Activated CD4-positive, alpha-beta T cell treated with anti-CD3 and anti-CD28 coated beads, Interleukin-2, amount 50 U/mL, for 24 hours (primary cell): ENCODE data around the gene KIAA0408.
"Not testable (repeated sequence)": the region's sequence is repeated elsewhere in the genome, so short reads cannot be mapped to it uniquely, and the experiment has no call there.

ENCODE experiments used
- DNase-seq, 2 donors: peaks; one replicate each; pipeline ENCODE4 v3.0.0-alpha.2; 2020; ENCODE audit warnings: low read depth in 1 of 2, low spot score in 1 of 2

KIAA0408 gene

DNA sequence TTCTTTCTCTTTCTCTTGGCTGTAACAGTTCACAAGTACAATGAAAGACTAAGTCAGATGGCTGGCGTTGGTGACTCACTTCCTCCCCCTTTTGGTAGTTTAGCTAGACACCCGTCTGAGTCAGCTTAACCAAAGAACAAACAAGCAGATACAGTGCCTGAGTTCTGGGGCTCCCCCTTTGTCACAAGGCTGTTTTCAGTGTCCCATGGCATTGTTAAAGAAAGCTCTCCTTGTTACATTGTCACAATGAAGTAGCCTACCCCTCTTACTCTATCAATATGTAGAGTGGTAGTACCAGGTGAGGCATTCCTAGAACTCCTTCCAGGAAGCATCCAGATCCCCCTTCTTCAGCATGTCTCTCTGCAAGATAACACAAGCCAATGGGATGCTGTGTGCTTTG is 38.6 kb downstream of the KIAA0408 start:
- DNase-seq = peak; percentile 24 to 86

DNA sequence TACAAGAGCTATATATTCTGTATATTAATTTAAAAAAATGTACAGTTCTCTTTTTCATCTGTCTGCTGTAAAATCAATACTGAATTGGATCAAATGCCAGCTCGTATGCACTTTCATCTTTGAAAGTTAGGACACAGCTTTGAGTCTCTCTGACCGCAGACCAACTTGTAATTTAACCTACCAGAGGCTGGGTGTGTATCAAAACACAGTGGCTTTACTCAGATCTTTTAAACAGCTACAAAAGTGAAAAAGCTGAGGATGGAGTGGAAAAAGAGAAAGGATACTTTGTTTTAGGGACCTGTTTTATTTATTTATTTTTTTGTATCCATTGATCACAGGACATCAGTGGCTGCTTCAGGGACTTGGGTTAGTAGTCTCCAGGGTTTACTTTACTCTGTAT is 44.1 kb downstream of the KIAA0408 start:
- no peak for DNase-seq

DNA sequence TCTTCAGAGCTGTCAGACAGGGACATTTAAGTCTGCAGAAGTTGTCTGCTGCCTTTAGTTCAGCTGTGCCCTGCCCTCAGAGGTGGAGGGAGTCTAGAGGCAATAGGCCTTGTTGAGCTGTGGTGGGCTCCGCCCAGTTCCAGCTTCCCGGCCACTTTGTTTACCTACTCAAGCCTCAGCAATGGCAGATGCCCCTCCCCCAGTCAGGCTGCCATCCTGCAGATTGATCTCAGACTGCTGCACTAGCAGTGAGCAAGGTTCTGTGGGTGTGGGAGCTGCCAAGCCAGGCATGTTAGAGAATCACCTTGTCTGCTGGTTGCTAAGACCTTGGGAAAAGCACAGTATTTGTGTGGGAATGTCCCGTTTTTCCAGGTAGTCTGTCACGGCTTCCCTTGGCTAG is 46.1 kb downstream of the KIAA0408 start:
- DNase-seq = not testable (repeated sequence)

DNA sequence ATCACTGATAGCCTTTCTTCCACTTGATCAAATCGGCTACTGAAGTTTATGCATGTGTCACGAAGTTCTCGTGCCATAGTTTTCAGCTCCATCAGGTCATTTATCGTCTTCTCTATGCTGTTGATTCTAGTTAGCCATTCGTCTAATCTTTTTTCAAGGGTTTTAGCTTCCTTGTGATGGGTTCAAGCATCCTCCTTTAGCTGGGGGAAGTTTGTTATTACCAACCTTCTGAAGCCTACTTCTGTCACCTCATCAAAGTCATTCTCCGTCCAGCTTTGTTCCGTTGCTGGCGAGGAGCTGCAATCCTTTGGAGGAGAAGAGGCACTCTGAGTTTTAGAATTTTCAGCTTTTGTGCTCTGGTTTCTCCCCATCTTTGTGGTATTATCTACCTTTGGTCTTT is 47.2 kb downstream of the KIAA0408 start:
- DNase-seq = not testable (repeated sequence)
